Measurements from ENCODE around the gene MADD. TPM values are rescaled to one million over a fixed set of nuclear protein-coding genes. Genes with fewer than 3 reads are reported as not detected.

MADD gene
- total and polyA plus RNA-seq, 2 donors (not counting 3 experiments of a cell fraction or from before 2014, with no cell fraction given) = 35.3 to 36.8 TPM

GRCh38 chr11:47276923-47277322 is 7.0 kb downstream of the MADD start:
- intact Hi-C loops (cut with micrococcal nuclease) (no loop called here), dilution Hi-C loops (cut with MboI; ENCODE audit: extremely low pct_ligation_motif_present, low sequenced_read_pairs) (no loop called here)
- Histone ChIP-seq H3K9ac (replicated peaks; ENCODE audit: extremely low read depth, insufficient read depth, low read length) (no peak overlapping the region), H3K79me2 (ENCODE audit: control insufficient read depth, insufficient read depth, low read length) (peaks cover 11% of the 10 kb centered on the region), H3K27ac (ENCODE audit: insufficient read depth, low read depth, low read length) (no peak overlapping the region), H3K36me3 (ENCODE audit: control insufficient read depth in 2 of 2, extremely low read depth in 1 of 2, insufficient read depth in 2 of 2, low read length in 2 of 2) (peaks cover 18 to 43% of the 10 kb centered on the region in 2 experiments), H4K20me1 (replicated peaks; ENCODE audit: control insufficient read depth, extremely low read depth, insufficient read depth, low read length) (no peaks in the 10 kb centered on the region), H2AFZ (ENCODE audit: low read depth, low read length) (no peak overlapping the region), H3K27me3 (ENCODE audit: control insufficient read depth in 2 of 2, insufficient read depth in 2 of 2, low read length in 2 of 2) (no peaks in the 10 kb centered on the region), H3K4me2 (ENCODE audit: insufficient read depth, low read length) (no peak overlapping the region), H3K9me3 (replicated peaks; ENCODE audit: control insufficient read depth, insufficient read depth, low read length) (no peaks in the 10 kb centered on the region), H3K4me3 (replicated peaks in 1 of 3; ENCODE audit: insufficient read depth in 1 of 3, low read depth in 1 of 3, low read length in 3 of 3) (no peak overlapping the region), H3K4me1 (ENCODE audit: control insufficient read depth, extremely low read depth, insufficient read depth, low read length) (no peaks in the 10 kb centered on the region), H3K9me1 (replicated peaks; ENCODE audit: control insufficient read depth, extremely low read depth, insufficient read depth, low read length) (no peaks in the 10 kb centered on the region)
- DNase-seq (ENCODE audit: low read depth, low spot score) = no peak
- ChIA-PET CTCF (no interaction called here), POLR2A (no interaction called here)
- BruUV-seq (replicated peaks) = no TSS peak
- no peak for FAIRE-seq
- TF ChIP-seq JUN (IDR thresholded peaks at IDR 0.05; ENCODE audit: borderline replicate concordance, insufficient read depth, insufficient read length, low read depth) = no peak
- TF ChIP-seq POLR2A (IDR thresholded peaks at IDR 0.05; ENCODE audit: low read depth, low read length) = no peak
- no peak for TF ChIP-seq CTCF (IDR thresholded peaks at IDR 0.05; ENCODE audit: extremely low read depth in 1 of 2, insufficient read depth in 1 of 2, low read depth in 1 of 2, low read length in 2 of 2)
- no peak for TF ChIP-seq EZH2 (IDR thresholded peaks at IDR 0.05; ENCODE audit: borderline replicate concordance, low read depth, low read length, severe bottlenecking)
- TF ChIP-seq FOS (IDR thresholded peaks at IDR 0.05; ENCODE audit: borderline replicate concordance, insufficient read depth, low read length) = no peak
- TF ChIP-seq POLR2AphosphoS5 (IDR thresholded peaks at IDR 0.05; ENCODE audit: insufficient read depth, low read depth, low read length) = no peak
- no peak for TF ChIP-seq GATA2 (IDR thresholded peaks at IDR 0.05; ENCODE audit: insufficient read depth, insufficient read length, low read depth, low read length)
- no peak for TF ChIP-seq MAX (IDR thresholded peaks at IDR 0.05; ENCODE audit: insufficient read depth, insufficient read length)
- no peak for TF ChIP-seq MYC (IDR thresholded peaks at IDR 0.05; ENCODE audit: low read depth, low read length)

Data from endothelial cell of umbilical vein (primary cell).